HEK293 (cell line): ENCODE data around the gene C1orf174.

ENCODE experiments used
- CTCF ChIA-PET: fragments of 350-600 bp; formaldehyde crosslinking; extraction: SDS; loops from one replicate; lab custom pipeline; 2021; ENCODE audit warnings: antibody characterized with exemption; lab: Yijun Ruan, JAX
- POLR2A ChIA-PET: fragments of 300-600 bp; formaldehyde crosslinking; extraction: SDS; loops from one replicate; lab custom pipeline; 2020; ENCODE audit warnings: antibody characterized with exemption, inconsistent platforms; lab: Yijun Ruan, JAX
- H3K27ac ChIP-seq: fragments of 200-500 bp; sonication (Bioruptor generic); 2 replicates; pipeline ENCODE4 v1.5.1; 2014; ENCODE audit warnings: low read depth, low read length, control low read depth, inconsistent platforms; ENCODE audit errors: extremely low read depth
- H3K36me3 ChIP-seq, 2 experiments: fragments of 200-500 bp in 1 of 2; sonication (Bioruptor generic) in 1 of 2; 1 replicate in 1 of 2; 2 replicates in 1 of 2; pipeline ENCODE4 v1.5.1; 2014 to 2017; ENCODE audit warnings: inconsistent platforms in 2 of 2, low read length in 2 of 2; ENCODE audit not compliant: control insufficient read depth in 2 of 2, insufficient read depth in 1 of 2
- H3K4me1 ChIP-seq: fragments of 200-500 bp; sonication (Bioruptor generic); 2 replicates; pipeline ENCODE4 v1.5.1; 2014; ENCODE audit warnings: mild to moderate bottlenecking, low read length, inconsistent platforms; ENCODE audit not compliant: control insufficient read depth, insufficient read depth
- H3K4me3 ChIP-seq: 2 replicates; pipeline ENCODE4 v1.5.1; 2011; ENCODE audit warnings: low read depth, mild to moderate bottlenecking, control low read depth, low read length, moderate library complexity
- H3K9me3 ChIP-seq: fragments of 200-500 bp; sonication (Bioruptor generic); 2 replicates; pipeline ENCODE4 v1.5.1; 2014; ENCODE audit warnings: low read depth, low read length, inconsistent platforms; ENCODE audit not compliant: control insufficient read depth, insufficient read depth
- ATF2 ChIP-seq: fragments of 450-650 bp; formaldehyde crosslinking; IDR thresholded peaks from 2 replicates; pipeline ENCODE4 v1.5.1; 2016; ENCODE audit warnings: missing biosample characterization, missing genetic modification characterization, low read depth
- KLF8 ChIP-seq: fragments of 450-650 bp; formaldehyde crosslinking; IDR thresholded peaks from 2 replicates; pipeline ENCODE4 v1.5.1; 2016; ENCODE audit warnings: missing biosample characterization, missing genetic modification characterization
- OVOL3 ChIP-seq: fragments of 450-650 bp; formaldehyde crosslinking; IDR thresholded peaks from 2 replicates; pipeline ENCODE4 v1.5.1; 2016; ENCODE audit warnings: missing biosample characterization, missing genetic modification characterization
- SCRT1 ChIP-seq: fragments of 450-650 bp; formaldehyde crosslinking; IDR thresholded peaks from 2 replicates; pipeline ENCODE4 v1.5.1; 2016; ENCODE audit warnings: missing biosample characterization, missing genetic modification characterization, borderline replicate concordance
- TCF7L2 ChIP-seq: IDR thresholded peaks from 2 replicates; pipeline ENCODE4 v1.6.1; 2011; ENCODE audit warnings: low read depth, mild to moderate bottlenecking, inconsistent platforms, low read length, moderate library complexity, borderline replicate concordance
- ZBTB1 ChIP-seq: fragments of 450-650 bp; formaldehyde crosslinking; IDR thresholded peaks from 2 replicates; pipeline ENCODE4 v1.5.1; 2016; ENCODE audit warnings: missing biosample characterization, missing genetic modification characterization
- ZBTB44 ChIP-seq: fragments of 450-650 bp; IDR thresholded peaks from 2 replicates; pipeline ENCODE4 v1.5.1; 2018; ENCODE audit warnings: missing biosample characterization, mild to moderate bottlenecking, missing genetic modification characterization
- ZFHX2 ChIP-seq: fragments of 450-650 bp; formaldehyde crosslinking; conservative IDR thresholded peaks from 2 replicates; pipeline ENCODE4 v1.5.1; 2016; ENCODE audit warnings: missing biosample characterization, missing genetic modification characterization
- ZNF2 ChIP-seq: fragments of 450-650 bp; formaldehyde crosslinking; IDR thresholded peaks from 2 replicates; pipeline ENCODE4 v1.5.1; 2016; ENCODE audit warnings: missing biosample characterization, missing genetic modification characterization
- ZNF211 ChIP-seq: fragments of 450-650 bp; formaldehyde crosslinking; IDR thresholded peaks from 2 replicates; pipeline ENCODE4 v1.5.1; 2016; ENCODE audit warnings: low read depth, missing biosample characterization, missing genetic modification characterization
- ZNF26 ChIP-seq: fragments of 450-650 bp; formaldehyde crosslinking; IDR thresholded peaks from 2 replicates; pipeline ENCODE4 v1.5.1; 2016; ENCODE audit warnings: missing biosample characterization, missing genetic modification characterization
- ZNF274 ChIP-seq, 2 experiments: fragments of 200-500 bp in 1 of 2; fragments of 450-650 bp in 1 of 2; sonication (Bioruptor generic) in 1 of 2; formaldehyde crosslinking in 1 of 2; IDR thresholded peaks; 2 replicates each; pipeline versions ENCODE4 v1.5.1 to v1.6.1; 2014 to 2016; ENCODE audit warnings: borderline replicate concordance in 1 of 2, inconsistent platforms in 1 of 2, low read length in 1 of 2, missing biosample characterization in 1 of 2, missing genetic modification characterization in 1 of 2
- ZNF341 ChIP-seq: fragments of 450-650 bp; formaldehyde crosslinking; IDR thresholded peaks from 2 replicates; pipeline ENCODE4; 2016; ENCODE audit warnings: low read depth, missing biosample characterization, missing genetic modification characterization
- ZNF394 ChIP-seq: fragments of 450-650 bp; formaldehyde crosslinking; IDR thresholded peaks from 2 replicates; pipeline ENCODE4 v1.5.1; 2016; ENCODE audit warnings: missing biosample characterization, missing genetic modification characterization, mild to moderate bottlenecking, moderate library complexity, borderline replicate concordance
- ZNF433 ChIP-seq: fragments of 450-650 bp; formaldehyde crosslinking; IDR thresholded peaks from 2 replicates; pipeline ENCODE4 v1.5.1; 2016; ENCODE audit warnings: missing biosample characterization, missing genetic modification characterization, low read depth
- ZNF658 ChIP-seq: fragments of 450-650 bp; formaldehyde crosslinking; IDR thresholded peaks from 2 replicates; pipeline ENCODE4; 2016; ENCODE audit warnings: missing biosample characterization, missing genetic modification characterization
- ZNF747 ChIP-seq: fragments of 450-650 bp; formaldehyde crosslinking; IDR thresholded peaks from 2 replicates; pipeline ENCODE4 v1.5.1; 2016; ENCODE audit warnings: missing biosample characterization, missing genetic modification characterization
- ZNF837 ChIP-seq: fragments of 450-650 bp; formaldehyde crosslinking; IDR thresholded peaks from 2 replicates; pipeline ENCODE4 v1.5.1; 2016; ENCODE audit warnings: missing biosample characterization, missing genetic modification characterization
- TF ChIP-seq, protein P1 (sequence below): fragments of 450-650 bp; formaldehyde crosslinking; IDR thresholded peaks from 2 replicates; pipeline ENCODE4 v1.5.1; 2016; ENCODE audit warnings: missing biosample characterization, missing genetic modification characterization

C1orf174 gene

GRCh38 chr1:3948344-3948743, 48.3 kb upstream of the C1orf174 start:
- Histone ChIP-seq H3K36me3 (no peaks in the 10 kb centered on the region), H3K4me3 (no peak overlapping the region), H3K27ac (no peak overlapping the region), H3K9me3 (no peaks in the 10 kb centered on the region), H3K4me1 (no peaks in the 10 kb centered on the region)
- TF ChIP-seq OVOL3 (no peak), ZNF341 (tag by site-specific recombination) (no peak), KLF8 (tag by site-specific recombination) (no peak), ZFHX2 (tag by site-specific recombination) (no peak), ATF2 (tag by site-specific recombination) (no peak)
- CTCF ChIA-PET: no interaction called here
- POLR2A ChIA-PET: no interaction called here

- TF ChIP-seq ZNF274 (IDR thresholded peaks at IDR 0.05; ENCODE audit: low read length): no peak
- TF ChIP-seq ZNF274 (tag by site-specific recombination; IDR thresholded peaks at IDR 0.05; ENCODE audit: borderline replicate concordance): peak; percentile 69; the same call in 1 of the 2 replicates
- no peak for TF ChIP-seq ZNF26
- ChIA-PET POLR2A (no interaction called here), CTCF (interaction anchor here (0.6 kb wide), 1 partner anchor 117 kb away, joined by 3 read pairs; no protein-coding TSS in a partner anchor)
- H3K4me1 ChIP-seq: no peaks in the 10 kb centered on the region
- H3K9me3 ChIP-seq: no peaks in the 10 kb centered on the region
- no peak overlapping the region for H3K4me3 ChIP-seq
- no peak overlapping the region for H3K27ac ChIP-seq
- no peaks in the 10 kb centered on the region for H3K36me3 ChIP-seq
Observed at GRCh38 chr1:3945916-3946840, 46.1 kb upstream of the C1orf174 start.

GRCh38 chr1:3945222-3945621, 45.1 kb upstream of the C1orf174 start:
- TF ChIP-seq ZNF433 (tag by site-specific recombination): no peak
- no peak for TF ChIP-seq ZNF211
- TF ChIP-seq ZBTB44 (tag by site-specific recombination): no peak
- TF ChIP-seq ZNF747 (tag by site-specific recombination): no peak
- TF ChIP-seq ZBTB1 (tag by site-specific recombination): no peak
- TF ChIP-seq, protein P1, sequence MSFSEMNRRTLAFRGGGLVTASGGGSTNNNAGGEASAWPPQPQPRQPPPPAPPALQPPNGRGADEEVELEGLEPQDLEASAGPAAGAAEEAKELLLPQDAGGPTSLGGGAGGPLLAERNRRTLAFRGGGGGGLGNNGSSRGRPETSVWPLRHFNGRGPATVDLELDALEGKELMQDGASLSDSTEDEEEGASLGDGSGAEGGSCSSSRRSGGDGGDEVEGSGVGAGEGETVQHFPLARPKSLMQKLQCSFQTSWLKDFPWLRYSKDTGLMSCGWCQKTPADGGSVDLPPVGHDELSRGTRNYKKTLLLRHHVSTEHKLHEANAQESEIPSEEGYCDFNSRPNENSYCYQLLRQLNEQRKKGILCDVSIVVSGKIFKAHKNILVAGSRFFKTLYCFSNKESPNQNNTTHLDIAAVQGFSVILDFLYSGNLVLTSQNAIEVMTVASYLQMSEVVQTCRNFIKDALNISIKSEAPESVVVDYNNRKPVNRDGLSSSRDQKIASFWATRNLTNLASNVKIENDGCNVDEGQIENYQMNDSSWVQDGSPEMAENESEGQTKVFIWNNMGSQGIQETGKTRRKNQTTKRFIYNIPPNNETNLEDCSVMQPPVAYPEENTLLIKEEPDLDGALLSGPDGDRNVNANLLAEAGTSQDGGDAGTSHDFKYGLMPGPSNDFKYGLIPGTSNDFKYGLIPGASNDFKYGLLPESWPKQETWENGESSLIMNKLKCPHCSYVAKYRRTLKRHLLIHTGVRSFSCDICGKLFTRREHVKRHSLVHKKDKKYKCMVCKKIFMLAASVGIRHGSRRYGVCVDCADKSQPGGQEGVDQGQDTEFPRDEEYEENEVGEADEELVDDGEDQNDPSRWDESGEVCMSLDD (tag by site-specific recombination): no peak
- TF ChIP-seq TCF7L2: no peak
- TF ChIP-seq ZNF658 (tag by site-specific recombination): no peak
- no peak for TF ChIP-seq ZNF837 (tag by site-specific recombination)
- TF ChIP-seq SCRT1 (tag by site-specific recombination): no peak
- TF ChIP-seq ZNF274 (IDR thresholded peaks at IDR 0.05; ENCODE audit: low read length): no peak
- no peak for TF ChIP-seq ZNF274 (tag by site-specific recombination; IDR thresholded peaks at IDR 0.05; ENCODE audit: borderline replicate concordance)
- no peak for TF ChIP-seq ZNF394 (tag by site-specific recombination)
- no peak for TF ChIP-seq ZNF2 (tag by site-specific recombination)
- H3K4me3 ChIP-seq: no peak overlapping the region
- no peaks in the 10 kb centered on the region for H3K4me1 ChIP-seq
- no peaks in the 10 kb centered on the region for H3K9me3 ChIP-seq
- ChIA-PET CTCF (no interaction called here), POLR2A (no interaction called here)
- H3K36me3 ChIP-seq: no peaks in the 10 kb centered on the region
- no peak overlapping the region for H3K27ac ChIP-seq
